Gastrocnemius medialis (tissue), 4 donors: Measurements from ENCODE around the gene LRIG1. TPM values are rescaled to one million over a fixed set of nuclear protein-coding genes. Genes with fewer than 3 reads are reported as not detected.
A peak's percentile ranks its signal among the peaks of the same experiment; 100 is the strongest.

Experiments
- ATAC-seq, 2 donors: fragments of 150-250 bp; one replicate each; pipeline ENCODE4 v1.9.1; 2016
- DNase-seq, 2 donors: peaks; one replicate each; pipeline ENCODE4 v3.0.0-alpha.2; 2019
- H3K27ac ChIP-seq, 4 donors: fragments of 200-600 bp; sonication (generic); 1 replicate in 1 of 4; 2 replicates in 3 of 4; pipeline ENCODE4 v1.5.1; 2016 to 2018; ENCODE audit warnings: mild to moderate bottlenecking in 2 of 4, moderate library complexity in 1 of 4
- H3K27me3 ChIP-seq, 3 donors: fragments of 200-600 bp; sonication (generic) in 2 of 3; 1 replicate in 1 of 3; 2 replicates in 2 of 3; pipeline versions ENCODE4 v1.5.1 to v1.6.0; 2016 to 2019; ENCODE audit warnings: mild to moderate bottlenecking in 1 of 3, moderate library complexity in 1 of 3
- H3K36me3 ChIP-seq, 2 donors: fragments of 200-600 bp; sonication (generic) in 1 of 2; one replicate each; pipeline ENCODE4 v1.5.1; 2017 to 2018
- H3K4me1 ChIP-seq, 2 donors: fragments of 200-600 bp; sonication (generic) in 1 of 2; one replicate each; pipeline ENCODE4 v1.5.1; 2016 to 2017; ENCODE audit warnings: mild to moderate bottlenecking in 2 of 2
- H3K4me3 ChIP-seq, 4 donors: fragments of 200-600 bp; sonication (generic) in 3 of 4; 1 replicate in 1 of 4; 2 replicates in 3 of 4; pipeline ENCODE4 v1.5.1; 2016 to 2019; ENCODE audit warnings: mild to moderate bottlenecking in 2 of 4
- H3K9me3 ChIP-seq, 3 donors: fragments of 200-600 bp; sonication (generic) in 2 of 3; 1 replicate in 1 of 3; 2 replicates in 2 of 3; pipeline ENCODE4 v1.5.1; 2016 to 2019
- CTCF ChIP-seq, 5 experiments: fragments of 450-650 bp in 3 of 5; fragments of 200-600 bp in 2 of 5; sonication (generic) in 2 of 5; IDR thresholded peaks in 4 of 5; conservative IDR thresholded peaks in 1 of 5; 1 replicate in 4 of 5; 2 replicates in 1 of 5; pipeline ENCODE4 v1.5.1; 2016 to 2019; ENCODE audit warnings: antibody characterized with exemption in 5 of 5, mild to moderate bottlenecking in 3 of 5, moderate library complexity in 3 of 5
- POLR2A ChIP-seq, 2 donors: fragments of 450-650 bp; IDR thresholded peaks; one replicate each; pipeline ENCODE4 v1.6.1; 2017; ENCODE audit warnings: antibody characterized with exemption in 2 of 2, mild to moderate bottlenecking in 2 of 2, moderate library complexity in 2 of 2
- in situ Hi-C, 4 donors: fragments of 200-750 bp; cut with MboI; loops; one replicate each; pipeline versions ENCODE4 v1.15.0 to v1.8.0; 2017; ENCODE audit warnings: low sequenced_read_pairs in 4 of 4
- intact Hi-C: fragments of 100-400 bp; cut with DNase I; formaldehyde crosslinking; loops from one replicate; pipeline ENCODE4 v1.15.1; 2023; ENCODE audit warnings: low total_unique reads
- total RNA-seq, 4 donors: library from RNA; depleted of rRNA; stranded (reverse); fragments of >200 nt; gene quantifications; one replicate each; pipeline versions ENCODE4 v1.1.0 to v1.2.3, GENCODE V29; 2016

The LRIG1 gene
- total RNA-seq, 4 donors from 2014 or later = 45.3 to 103 (median 58.6) TPM

- peaks cover 52 to 54% of the 10 kb centered on the region in 2 donors for H3K4me1 ChIP-seq
- TF ChIP-seq CTCF (IDR thresholded peaks at IDR 0.05 in 4 of 5, conservative IDR thresholded peaks at IDR 0.05 in 1 of 5) = no peak
- TF ChIP-seq POLR2A (IDR thresholded peaks at IDR 0.05) = peak; percentile 8 to 32
- peak in 1 of 2 donors; percentile 2 for ATAC-seq
Observed at GRCh38 chr3:66498687-66499621, 1.9 kb downstream of the LRIG1 start.

GRCh38 chr3:66497985-66498671 lies 2.7 kb downstream of the LRIG1 start:
- TF ChIP-seq CTCF (IDR thresholded peaks at IDR 0.05 in 4 of 5, conservative IDR thresholded peaks at IDR 0.05 in 1 of 5) (no peak), POLR2A (IDR thresholded peaks at IDR 0.05) (no peak)
- H3K4me3 ChIP-seq = peak overlapping the region; percentile 66 to 84 (median 74)
- H3K27ac ChIP-seq = peak overlapping the region; percentile 88 to 98 (median 94)
- DNase-seq (no peak), ATAC-seq (no peak)
- H3K27me3 ChIP-seq = no peaks in the 10 kb centered on the region
- intact Hi-C loops = loop anchor here (2.0 kb wide), 3 partner anchors 13 to 79 kb away; no protein-coding TSS in a partner anchor
- in situ Hi-C loops = loop anchor here in 2 of 4 donors (5.0 to 10.0 kb wide), 2 partner anchors 63 to 71 kb away; no protein-coding TSS in a partner anchor
- no peaks in the 10 kb centered on the region for H3K9me3 ChIP-seq
- H3K36me3 ChIP-seq = no peaks in the 10 kb centered on the region
- peaks cover 61 to 62% of the 10 kb centered on the region in 2 donors for H3K4me1 ChIP-seq

More at GRCh38 chr3:66498687-66499621, 1.9 kb downstream of the LRIG1 start:
- in situ Hi-C loops = loop anchor here in 2 of 4 donors (5.0 to 10.0 kb wide), 2 partner anchors 64 to 72 kb away; no protein-coding TSS in a partner anchor
- Histone ChIP-seq H3K27ac (peak overlapping the region; percentile 88 to 98 (median 94)), H3K36me3 (no peaks in the 10 kb centered on the region), H3K27me3 (no peaks in the 10 kb centered on the region), H3K4me3 (peak overlapping the region; percentile 66 to 84 (median 74)), H3K9me3 (no peaks in the 10 kb centered on the region)
- intact Hi-C loops = loop anchor here (2.0 kb wide), 3 partner anchors 14 to 80 kb away; no protein-coding TSS in a partner anchor
- peak in 1 of 2 donors; percentile 35 for DNase-seq

- Histone ChIP-seq H3K36me3 (no peaks in the 10 kb centered on the region), H3K4me1 (peaks cover 67 to 69% of the 10 kb centered on the region in 2 donors), H3K4me3 (peak overlapping the region in 1 of 4 donors; percentile 66), H3K27ac (peak overlapping the region; percentile 88 to 98 (median 94)), H3K9me3 (no peaks in the 10 kb centered on the region), H3K27me3 (no peaks in the 10 kb centered on the region)
- TF ChIP-seq POLR2A (IDR thresholded peaks at IDR 0.05) (no peak), CTCF (IDR thresholded peaks at IDR 0.05 in 4 of 5, conservative IDR thresholded peaks at IDR 0.05 in 1 of 5) (no peak)
- DNase-seq (peak in 1 of 2 donors; percentile 31), ATAC-seq (no peak)
- intact Hi-C loops (no loop called here), in situ Hi-C loops (loop anchor here in 2 of 4 donors (5.0 to 10.0 kb wide), 2 partner anchors 63 to 70 kb away; no protein-coding TSS in a partner anchor)
Observed at GRCh38 chr3:66497288-66497984, 3.4 kb downstream of the LRIG1 start.

- Histone ChIP-seq H3K27ac (peak overlapping the region; percentile 88 to 98 (median 94)), H3K4me3 (no peak overlapping the region), H3K36me3 (no peaks in the 10 kb centered on the region), H3K27me3 (no peaks in the 10 kb centered on the region), H3K9me3 (no peaks in the 10 kb centered on the region), H3K4me1 (peaks cover 74 to 75% of the 10 kb centered on the region in 2 donors)
- DNase-seq (no peak), ATAC-seq (no peak)
- intact Hi-C loops (no loop called here), in situ Hi-C loops (loop anchor here in 2 of 4 donors (5.0 to 10.0 kb wide), 2 partner anchors 62 to 69 kb away; no protein-coding TSS in a partner anchor)
- TF ChIP-seq POLR2A (IDR thresholded peaks at IDR 0.05) (no peak), CTCF (IDR thresholded peaks at IDR 0.05 in 4 of 5, conservative IDR thresholded peaks at IDR 0.05 in 1 of 5) (no peak)
Observed at GRCh38 chr3:66496746-66497145, 4.1 kb downstream of the LRIG1 start.
